SK-N-SH (cell line): ENCODE data around the gene PCDHB14. TPM values are rescaled to one million over a fixed set of nuclear protein-coding genes. Genes with fewer than 3 reads are reported as not detected.
"Not testable (repeated sequence)": the region's sequence is repeated elsewhere in the genome, so short reads cannot be mapped to it uniquely, and the experiment has no call there.

Experiments
- CTCF ChIA-PET: fragments of 300-600, 350-600 bp; formaldehyde crosslinking; extraction: SDS; loops from one replicate; lab custom pipeline; 2021; lab: Yijun Ruan, JAX
- POLR2A ChIA-PET: fragments of 350-600 bp; sonication (Branson Sonifier 250); formaldehyde crosslinking; extraction: SDS; loops from one replicate; lab custom pipeline; 2020; ENCODE audit warnings: antibody characterized with exemption, inconsistent platforms; lab: Yijun Ruan, JAX
- DNase-seq: peaks from one replicate; pipeline ENCODE4 v3.0.0; 2012
- H2AFZ ChIP-seq: fragments of 200-600 bp; sonication (generic); 2 replicates; pipeline ENCODE4 v1.8.1; 2016; ENCODE audit warnings: antibody characterized with exemption, mild to moderate bottlenecking, low read depth
- H3F3A ChIP-seq: fragments of 200-600 bp; sonication (generic); replicated peaks from 2 replicates; pipeline ENCODE3; 2016; ENCODE audit warnings: antibody characterized with exemption, mild to moderate bottlenecking; ENCODE audit not compliant: insufficient read depth
- H3K27ac ChIP-seq, 2 experiments: fragments of 200-500 bp in 1 of 2; fragments of 200-600 bp in 1 of 2; sonication (Bioruptor generic) in 1 of 2; sonication (generic), shearing (Covaris generic) in 1 of 2; 2 replicates each; pipeline versions ENCODE4 v1.5.1 to v1.6.1; 2014 to 2016; ENCODE audit warnings: low read depth in 2 of 2, inconsistent platforms in 1 of 2, low read length in 1 of 2, mild to moderate bottlenecking in 1 of 2, mixed read lengths in 1 of 2
- H3K27me3 ChIP-seq: fragments of 200-600 bp; sonication (generic), shearing (Covaris generic); 2 replicates; pipeline ENCODE4 v1.6.1; 2016; ENCODE audit warnings: mixed run types; ENCODE audit not compliant: insufficient read depth
- H3K36me3 ChIP-seq, 2 experiments: fragments of 200-500 bp in 1 of 2; fragments of 200-600 bp in 1 of 2; sonication (Bioruptor generic) in 1 of 2; sonication (generic) in 1 of 2; replicated peaks in 1 of 2; 2 replicates each; pipeline versions ENCODE3 to v1.5.1; 2014 to 2016; ENCODE audit warnings: low read length in 1 of 2, mild to moderate bottlenecking in 1 of 2; ENCODE audit not compliant: insufficient read depth in 2 of 2, control insufficient read depth in 1 of 2
- H3K4me1 ChIP-seq, 2 experiments: fragments of 200-500 bp in 1 of 2; fragments of 200-600 bp in 1 of 2; sonication (Bioruptor generic) in 1 of 2; sonication (generic), shearing (Covaris generic) in 1 of 2; 2 replicates each; pipeline versions ENCODE4 v1.5.1 to v1.6.1; 2014 to 2016; ENCODE audit warnings: low read depth in 1 of 2, low read length in 1 of 2, mixed run types in 1 of 2; ENCODE audit not compliant: insufficient read depth in 2 of 2, control insufficient read depth in 1 of 2
- H3K4me2 ChIP-seq: fragments of 200-600 bp; sonication (generic), shearing (Covaris generic); 2 replicates; pipeline ENCODE4 v1.6.1; 2017; ENCODE audit warnings: mixed run types
- H3K4me3 ChIP-seq, 2 experiments: fragments of 200-500 bp in 1 of 2; fragments of 200-600 bp in 1 of 2; sonication (Bioruptor generic) in 1 of 2; sonication (generic), shearing (Covaris generic) in 1 of 2; 2 replicates each; pipeline versions ENCODE4 v1.5.1 to v1.8.1; 2014 to 2016; ENCODE audit warnings: low read depth in 2 of 2, inconsistent platforms in 1 of 2, low read length in 1 of 2, mild to moderate bottlenecking in 1 of 2, mixed read lengths in 1 of 2, moderate library complexity in 1 of 2
- H3K79me2 ChIP-seq: fragments of 200-600 bp; sonication (generic); 2 replicates; pipeline ENCODE4 v1.8.1; 2017; ENCODE audit warnings: mild to moderate bottlenecking; ENCODE audit not compliant: insufficient read depth
- H3K9ac ChIP-seq: fragments of 200-600 bp; sonication (generic); 2 replicates; pipeline ENCODE4 v1.6.1; 2017; ENCODE audit warnings: mixed run types
- H3K9me2 ChIP-seq: fragments of 200-600 bp; sonication (generic); 2 replicates; pipeline ENCODE4 v1.6.1; 2017; ENCODE audit warnings: mixed run types
- H3K9me3 ChIP-seq: fragments of 200-600 bp; sonication (generic); 2 replicates; pipeline ENCODE4 v1.6.1; 2017; ENCODE audit warnings: mixed run types, mild to moderate bottlenecking, moderate library complexity
- H4K20me1 ChIP-seq: fragments of 200-600 bp; sonication (generic); 2 replicates; pipeline ENCODE4 v1.6.1; 2017; ENCODE audit warnings: mild to moderate bottlenecking, mixed run types; ENCODE audit not compliant: insufficient read depth
- CTCF ChIP-seq: fragments of 200-600 bp; sonication (generic); IDR thresholded peaks from 2 replicates; pipeline ENCODE4 v1.6.1; 2017; ENCODE audit warnings: antibody characterized with exemption, mild to moderate bottlenecking, moderate library complexity
- EZH2phosphoT487 ChIP-seq: fragments of 200-600 bp; sonication (generic); IDR thresholded peaks from 2 replicates; pipeline ENCODE4 v1.6.1; 2017; ENCODE audit warnings: low read depth, mixed run types, mild to moderate bottlenecking, antibody characterized with exemption, moderate library complexity, borderline replicate concordance
- FOXM1 ChIP-seq: IDR thresholded peaks from 2 replicates; pipeline ENCODE4 v1.4.0; 2012; ENCODE audit warnings: low read depth, mild to moderate bottlenecking
- MAX ChIP-seq: IDR thresholded peaks from 2 replicates; pipeline ENCODE4 v1.4.0; 2012; ENCODE audit warnings: low read depth
- NRF1 ChIP-seq: IDR thresholded peaks from 2 replicates; pipeline ENCODE4 v1.6.1; 2012; ENCODE audit warnings: low read depth, mild to moderate bottlenecking, low read length
- RAD21 ChIP-seq: IDR thresholded peaks from 2 replicates; pipeline ENCODE4 v1.6.1; 2012; ENCODE audit warnings: mild to moderate bottlenecking, low read length
- REST ChIP-seq: IDR thresholded peaks from 2 replicates; pipeline ENCODE4 v1.6.1; 2012; ENCODE audit warnings: mild to moderate bottlenecking, low read depth, low read length, moderate library complexity
- SMC3 ChIP-seq: IDR thresholded peaks from 2 replicates; pipeline ENCODE4 v1.6.1; 2012; ENCODE audit warnings: low read depth, low read length, improper control_type of control experiment
- TEAD4 ChIP-seq: IDR thresholded peaks from 2 replicates; pipeline ENCODE4 v1.4.0; 2012; ENCODE audit warnings: mild to moderate bottlenecking, borderline replicate concordance; ENCODE audit not compliant: insufficient read depth
- YY1 ChIP-seq: IDR thresholded peaks from 2 replicates; pipeline ENCODE4 v1.4.0; 2012; ENCODE audit warnings: low read depth, mild to moderate bottlenecking
- WGBS: methylation state at CpG from one replicate; pipeline ENCODE4 v1.1.6; 2017; ENCODE audit warnings: low lambda C conversion rate; 5-methylcytosine and 5-hydroxymethylcytosine counted together
- polyA plus RNA-seq, 3 experiments: library from polyadenylated mRNA; depleted of rRNA; stranded (reverse); fragments of >200 nt; gene quantifications; 2 replicates each; pipeline ENCODE4 v1.2.3, GENCODE V29; 2012
- TF ChIP-seq, protein P1 (sequence below): IDR thresholded peaks from 2 replicates; pipeline ENCODE4; 2012
- TF ChIP-seq, protein P2 (sequence below): fragments of 150-350 bp; IDR thresholded peaks from 2 replicates; pipeline ENCODE4 v1.6.1; 2016; ENCODE audit warnings: mild to moderate bottlenecking, low read depth, low read length

Gene PCDHB14
- polyA plus RNA-seq, 1 of the 3 experiments (the other 2 are of a cell fraction): 9.7 TPM

DNA sequence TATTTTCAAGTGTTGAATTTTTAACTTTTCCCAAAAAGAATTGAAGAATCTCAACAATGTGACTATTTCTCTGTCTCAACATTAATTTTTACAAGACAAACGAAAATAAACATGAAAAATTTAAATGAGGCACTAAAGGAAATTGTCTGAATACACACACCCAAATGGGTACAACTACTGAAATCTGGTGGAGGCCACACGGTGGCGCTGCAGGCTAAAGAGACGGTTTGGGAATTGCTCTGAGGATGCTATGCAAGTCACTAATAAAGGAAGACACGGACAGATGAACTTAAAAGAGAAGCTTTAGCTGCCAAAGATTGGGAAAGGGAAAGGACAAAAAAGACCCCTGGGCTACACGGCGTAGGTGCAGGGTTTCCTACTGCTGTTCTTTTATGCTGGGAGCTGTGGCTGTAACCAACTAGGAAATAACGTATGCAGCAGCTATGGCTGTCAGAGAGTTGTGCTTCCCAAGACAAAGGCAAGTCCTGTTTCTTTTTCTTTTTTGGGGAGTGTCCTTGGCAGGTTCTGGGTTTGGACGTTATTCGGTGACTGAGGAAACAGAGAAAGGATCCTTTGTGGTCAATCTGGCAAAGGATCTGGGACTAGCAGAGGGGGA, 30.9 kb upstream of the PCDHB14 start, which contains the start of gene PCDHB10:
Gene PCDHB10 (plus strand): TSS at position 244 of the 616 bp plus-strand sequence. CDS start 200 bp downstream, at position 444.
- Histone ChIP-seq H3K79me2 (no peaks in the 10 kb centered on the region), H3F3A (no peaks in the 10 kb centered on the region), H3K4me3 (peak within 1 kb of the TSS in 1 of 2 experiments; percentile 14; a peak in 1 of 4 replicates), H4K20me1 (no peaks in the 10 kb centered on the region), H3K9me2 (no peaks in the 10 kb centered on the region), H3K27ac (no peak within 1 kb of the TSS), H3K4me1 (no peaks in the 10 kb centered on the region), H3K27me3 (no peaks in the 10 kb centered on the region), H3K36me3 (peaks cover 0 to 4% of the 10 kb centered on the region in 2 experiments), H3K4me2 (no peak within 1 kb of the TSS), H3K9me3 (peaks cover 9% of the 10 kb centered on the region), H3K9ac (no peak within 1 kb of the TSS), H2AFZ (no peak within 1 kb of the TSS)
- TF ChIP-seq FOXM1: no peak
- TF ChIP-seq MAX: no peak
- peak; percentile 57 for TF ChIP-seq CTCF
- TF ChIP-seq RAD21: peak; percentile 44
- no peak for TF ChIP-seq TEAD4
- 24% methylated on average over 10 of the region's 10 CpGs for WGBS
- POLR2A ChIA-PET: no interaction called here
- CTCF ChIA-PET: interaction anchor here (0.7 to 2.2 kb wide), 7 partner anchors 10 to 375 kb away, joined by 3 to 9 read pairs (median 4); partner anchors contain the start of gene PCDHB16
- peak; percentile 53 for DNase-seq

DNA sequence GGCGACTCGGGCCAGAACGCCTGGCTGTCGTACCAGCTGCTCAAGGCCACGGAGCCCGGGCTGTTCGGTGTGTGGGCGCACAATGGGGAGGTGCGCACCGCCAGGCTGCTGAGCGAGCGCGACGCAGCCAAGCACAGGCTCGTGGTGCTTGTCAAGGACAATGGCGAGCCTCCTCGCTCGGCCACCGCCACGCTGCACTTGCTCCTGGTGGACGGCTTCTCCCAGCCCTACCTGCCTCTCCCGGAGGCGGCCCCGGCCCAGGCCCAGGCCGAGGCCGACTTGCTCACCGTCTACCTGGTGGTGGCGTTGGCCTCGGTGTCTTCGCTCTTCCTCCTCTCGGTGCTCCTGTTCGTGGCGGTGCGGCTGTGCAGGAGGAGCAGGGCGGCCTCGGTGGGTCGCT, 28.8 kb upstream of the PCDHB14 start:
- POLR2A ChIA-PET: not testable (repeated sequence)

DNA sequence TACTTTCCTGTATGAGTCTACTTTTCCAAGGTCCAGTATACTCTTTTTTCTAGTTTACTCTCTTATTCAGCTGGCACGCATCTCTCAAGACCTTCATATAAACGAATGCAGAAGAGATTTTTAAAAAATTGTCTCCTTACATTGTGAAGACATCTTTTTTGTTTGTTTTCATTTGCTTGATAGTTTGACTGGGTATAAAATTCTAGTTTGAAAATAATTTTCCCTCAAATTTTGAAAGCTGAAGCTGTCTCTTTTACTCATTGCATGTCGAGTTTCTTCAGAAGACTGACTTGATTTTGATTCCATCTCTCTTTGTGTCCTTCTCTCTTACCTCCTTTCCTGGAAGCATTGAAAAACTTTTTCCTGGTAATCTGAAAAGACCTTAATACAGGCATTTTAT, 26.8 kb upstream of the PCDHB14 start:
- Histone ChIP-seq H3K36me3 (no peaks in the 10 kb centered on the region), H3K4me2 (no peak overlapping the region), H3K4me1 (no peaks in the 10 kb centered on the region), H3K9me2 (no peaks in the 10 kb centered on the region), H4K20me1 (no peaks in the 10 kb centered on the region), H3K27ac (no peak overlapping the region), H3K9ac (no peak overlapping the region), H3K27me3 (no peaks in the 10 kb centered on the region), H3K79me2 (no peaks in the 10 kb centered on the region), H3F3A (no peaks in the 10 kb centered on the region), H2AFZ (no peak overlapping the region), H3K4me3 (no peak overlapping the region), H3K9me3 (peaks cover 9% of the 10 kb centered on the region)
- DNase-seq: no peak
- POLR2A ChIA-PET: no interaction called here
- CTCF ChIA-PET: interaction anchor here (1.0 to 3.9 kb wide), 6 partner anchors 9 to 368 kb away, joined by 3 to 15 read pairs (median 4); partner anchors contain the start of genes PCDHB16 and PCDHB9
- WGBS: 9% methylated on average over 3 of the region's 3 CpGs
- TF ChIP-seq SMC3 (no peak), YY1 (no peak), REST (no peak), EZH2phosphoT487 (no peak), NRF1 (no peak)
- TF ChIP-seq, protein P1, sequence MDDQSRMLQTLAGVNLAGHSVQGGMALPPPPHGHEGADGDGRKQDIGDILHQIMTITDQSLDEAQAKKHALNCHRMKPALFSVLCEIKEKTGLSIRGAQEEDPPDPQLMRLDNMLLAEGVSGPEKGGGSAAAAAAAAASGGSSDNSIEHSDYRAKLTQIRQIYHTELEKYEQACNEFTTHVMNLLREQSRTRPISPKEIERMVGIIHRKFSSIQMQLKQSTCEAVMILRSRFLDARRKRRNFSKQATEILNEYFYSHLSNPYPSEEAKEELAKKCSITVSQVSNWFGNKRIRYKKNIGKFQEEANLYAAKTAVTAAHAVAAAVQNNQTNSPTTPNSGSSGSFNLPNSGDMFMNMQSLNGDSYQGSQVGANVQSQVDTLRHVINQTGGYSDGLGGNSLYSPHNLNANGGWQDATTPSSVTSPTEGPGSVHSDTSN: no peak
- TF ChIP-seq, protein P2, sequence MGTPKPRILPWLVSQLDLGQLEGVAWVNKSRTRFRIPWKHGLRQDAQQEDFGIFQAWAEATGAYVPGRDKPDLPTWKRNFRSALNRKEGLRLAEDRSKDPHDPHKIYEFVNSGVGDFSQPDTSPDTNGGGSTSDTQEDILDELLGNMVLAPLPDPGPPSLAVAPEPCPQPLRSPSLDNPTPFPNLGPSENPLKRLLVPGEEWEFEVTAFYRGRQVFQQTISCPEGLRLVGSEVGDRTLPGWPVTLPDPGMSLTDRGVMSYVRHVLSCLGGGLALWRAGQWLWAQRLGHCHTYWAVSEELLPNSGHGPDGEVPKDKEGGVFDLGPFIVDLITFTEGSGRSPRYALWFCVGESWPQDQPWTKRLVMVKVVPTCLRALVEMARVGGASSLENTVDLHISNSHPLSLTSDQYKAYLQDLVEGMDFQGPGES: no peak

More for the DNA sequence above, 28.8 kb upstream of the PCDHB14 start:
- not testable (repeated sequence) for H4K20me1 ChIP-seq, DNase-seq, H2AFZ ChIP-seq, H3K4me2 ChIP-seq, H3K79me2 ChIP-seq, H3K27me3 ChIP-seq, H3K9ac ChIP-seq, H3K4me1 ChIP-seq, H3K36me3 ChIP-seq, H3K9me3 ChIP-seq, H3F3A ChIP-seq, H3K9me2 ChIP-seq, H3K4me3 ChIP-seq, H3K27ac ChIP-seq
- CTCF ChIA-PET: interaction anchor here (3.9 kb wide), 1 partner anchor 370 kb away, joined by 15 read pairs; no protein-coding TSS in a partner anchor
- no CpG with 5 or more reads among the region's 37 CpGs for WGBS
